Common myeloid progenitor, CD34-positive (primary cell): ENCODE measurements around the gene LPAR2.

Source experiments
- CTCF ChIA-PET: fragments of 350-600 bp; sonication (Branson Sonifier 250); formaldehyde crosslinking; loops from one replicate; lab custom pipeline; 2021; ENCODE audit warnings: antibody characterized with exemption; lab: Charles Lee
- POLR2A ChIA-PET: fragments of 350-600 bp; sonication (Branson Sonifier 250); formaldehyde crosslinking; loops from one replicate; lab custom pipeline; 2021; ENCODE audit warnings: antibody characterized with exemption; lab: Charles Lee
- DNase-seq, 3 donors: peaks; one replicate each; pipeline versions ENCODE4 v3.0.0 to v3.0.0-alpha.2; 2013
- H3K27ac ChIP-seq, 2 experiments: 1 replicate in 1 of 2; 2 replicates in 1 of 2; pipeline ENCODE4 v1.7.0; 2013; ENCODE audit warnings: inconsistent platforms in 2 of 2, low read length in 2 of 2, mild to moderate bottlenecking in 2 of 2, low read depth in 1 of 2, moderate library complexity in 1 of 2; ENCODE audit not compliant: severe bottlenecking in 2 of 2, insufficient read depth in 1 of 2, poor library complexity in 1 of 2
- H3K27me3 ChIP-seq, 5 experiments: replicated peaks in 2 of 5; 1 replicate in 3 of 5; 2 replicates in 2 of 5; pipeline versions ENCODE4 v1.6.1 to v1.7.0; 2013; ENCODE audit warnings: low read length in 4 of 5, mild to moderate bottlenecking in 2 of 5, moderate library complexity in 2 of 5, inconsistent platforms in 1 of 5; ENCODE audit not compliant: insufficient read depth in 5 of 5, control insufficient read depth in 4 of 5
- H3K36me3 ChIP-seq, 4 experiments: 1 replicate in 2 of 4; 2 replicates in 2 of 4; pipeline versions ENCODE4 v1.6.1 to v1.7.0; 2013; ENCODE audit warnings: low read length in 3 of 4, control low read depth in 1 of 4, mild to moderate bottlenecking in 1 of 4; ENCODE audit not compliant: control insufficient read depth in 4 of 4, insufficient read depth in 4 of 4
- H3K4me1 ChIP-seq, 4 experiments: 1 replicate in 3 of 4; 2 replicates in 1 of 4; pipeline versions ENCODE4 v1.6.1 to v1.7.1; 2013; ENCODE audit warnings: low read length in 3 of 4, mild to moderate bottlenecking in 3 of 4, control low read depth in 1 of 4, inconsistent platforms in 1 of 4, moderate library complexity in 1 of 4; ENCODE audit not compliant: control insufficient read depth in 4 of 4, insufficient read depth in 4 of 4; ENCODE audit errors: control extremely low read depth in 1 of 4
- H3K4me3 ChIP-seq, 7 experiments: 1 replicate in 4 of 7; 2 replicates in 3 of 7; pipeline versions ENCODE4 v1.5.1 to v1.7.0; 2013; ENCODE audit warnings: mild to moderate bottlenecking in 7 of 7, low read length in 6 of 7, moderate library complexity in 6 of 7, inconsistent platforms in 2 of 7, low read depth in 2 of 7, control low read depth in 1 of 7; ENCODE audit not compliant: insufficient read depth in 4 of 7, control insufficient read depth in 1 of 7; ENCODE audit errors: extremely low read depth in 1 of 7
- H3K9me3 ChIP-seq, 5 experiments: 1 replicate in 4 of 5; 2 replicates in 1 of 5; pipeline versions ENCODE4 v1.6.1 to v1.7.1; 2013; ENCODE audit warnings: low read length in 4 of 5, mild to moderate bottlenecking in 2 of 5, inconsistent platforms in 1 of 5, low read depth in 1 of 5, moderate library complexity in 1 of 5; ENCODE audit not compliant: control insufficient read depth in 4 of 5, insufficient read depth in 2 of 5; ENCODE audit errors: control extremely low read depth in 1 of 5
- WGBS: methylation state at CpG from one replicate; pipeline ENCODE4 v1.1.5; 2013; ENCODE audit not compliant: insufficient coverage; 5-methylcytosine and 5-hydroxymethylcytosine counted together

LPAR2 gene

GRCh38 chr19:19579533-19580361 is 48.3 kb downstream of the LPAR2 start:
- no peaks in the 10 kb centered on the region for H3K9me3 ChIP-seq
- ChIA-PET POLR2A (no interaction called here), CTCF (interaction anchor here (0.6 to 0.9 kb wide), 2 partner anchors 26 to 36 kb away, joined by 3 read pairs; no protein-coding TSS in a partner anchor)
- no peak overlapping the region for H3K27ac ChIP-seq
- H3K4me3 ChIP-seq, result no peak overlapping the region
- H3K27me3 ChIP-seq, result no peaks in the 10 kb centered on the region
- no peak for DNase-seq
- 98% methylated on average over 16 of the region's 25 CpGs for WGBS
- no peaks in the 10 kb centered on the region for H3K36me3 ChIP-seq
- no peaks in the 10 kb centered on the region for H3K4me1 ChIP-seq

DNA sequence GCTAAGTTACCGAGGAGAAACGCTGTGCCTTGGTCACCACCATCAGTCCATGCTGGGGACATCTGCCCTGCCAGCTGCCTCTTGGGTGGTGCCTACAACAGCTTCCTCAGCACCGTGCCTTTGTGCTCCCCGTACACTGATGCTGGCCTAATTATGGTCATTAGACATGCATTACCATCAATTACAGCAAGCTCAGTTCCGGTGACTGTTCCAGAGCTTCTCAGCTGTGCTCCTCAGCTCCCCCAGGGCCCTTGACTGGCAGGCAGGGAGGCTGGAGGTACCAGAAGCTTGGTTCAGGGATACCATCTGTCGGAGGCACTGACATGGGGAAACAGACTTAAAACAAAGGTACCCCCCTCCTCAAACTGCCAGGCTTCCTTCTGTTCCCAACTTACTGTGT is 49.8 kb downstream of the LPAR2 start:
- Histone ChIP-seq H3K4me3 (no peak overlapping the region), H3K27ac (no peak overlapping the region), H3K9me3 (no peaks in the 10 kb centered on the region), H3K4me1 (no peaks in the 10 kb centered on the region), H3K36me3 (no peaks in the 10 kb centered on the region), H3K27me3 (no peaks in the 10 kb centered on the region)
- no peak for DNase-seq
- POLR2A ChIA-PET, result no interaction called here
- WGBS, result 98% methylated on average over 6 of the region's 6 CpGs
- CTCF ChIA-PET, result interaction anchor here (0.6 kb wide), 2 partner anchors 55 to 74 kb away, joined by 3 read pairs; no protein-coding TSS in a partner anchor

- Histone ChIP-seq H3K4me1 (no peaks in the 10 kb centered on the region), H3K27me3 (no peaks in the 10 kb centered on the region), H3K9me3 (no peaks in the 10 kb centered on the region), H3K27ac (no peak overlapping the region), H3K36me3 (no peaks in the 10 kb centered on the region), H3K4me3 (no peak overlapping the region)
- WGBS, result 94% methylated on average over 6 of the region's 6 CpGs
- ChIA-PET POLR2A (no interaction called here), CTCF (no interaction called here)
- no peak for DNase-seq
These were observed 52.6 kb downstream of the LPAR2 start for GRCh38 chr19:19575411-19575810.
